Eye (tissue), 1 donor: Measurements from ENCODE around the gene SMYD3.
A peak's percentile ranks its signal among the peaks of the same experiment; 100 is the strongest.
"Not testable (repeated sequence)": the region's sequence is repeated elsewhere in the genome, so short reads cannot be mapped to it uniquely, and the experiment has no call there.

ENCODE experiments used
- DNase-seq: peaks from one replicate; pipeline ENCODE4 v3.0.0-alpha.2; 2015

The SMYD3 gene

DNA sequence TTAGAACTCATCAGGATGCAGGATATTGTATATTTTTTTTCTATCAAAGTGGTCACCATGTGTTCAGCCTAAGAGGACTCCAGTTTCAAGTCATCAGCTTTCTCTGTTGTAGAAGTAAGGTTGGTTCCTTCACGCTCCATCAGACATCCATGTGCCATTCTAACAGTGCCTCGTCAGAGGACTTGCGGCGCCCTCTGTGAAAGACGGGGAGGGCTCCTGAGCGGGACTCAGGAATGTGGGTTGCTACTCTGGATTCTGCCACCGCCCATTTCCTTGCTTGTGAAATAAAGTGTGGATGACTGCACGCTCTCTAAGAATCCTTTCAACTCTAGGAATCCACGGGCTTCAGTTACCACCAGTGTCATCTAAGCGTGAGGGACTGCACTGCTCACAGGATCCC lies 758.8 kb downstream of the SMYD3 start:
- DNase-seq: peak; percentile 85

DNA sequence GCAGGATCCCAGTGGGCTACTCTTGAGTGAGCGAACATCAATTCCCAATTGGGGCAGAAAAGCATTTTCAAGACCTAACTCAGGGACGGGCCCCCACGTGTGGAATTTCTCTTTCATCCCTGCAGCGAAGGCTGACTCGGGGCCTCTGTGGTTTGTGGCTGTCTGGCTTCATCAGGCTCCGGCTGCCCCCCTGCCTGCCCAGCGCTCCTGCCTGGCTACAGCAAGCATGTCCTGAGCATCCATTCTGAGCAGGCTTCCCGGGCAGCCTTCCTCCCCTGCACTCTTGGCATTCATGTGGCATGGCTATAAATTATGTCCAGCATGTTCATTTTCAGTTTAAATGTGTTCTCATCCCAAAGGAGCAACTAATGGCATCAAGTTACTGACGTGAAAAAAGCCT lies 764.2 kb downstream of the SMYD3 start:
- DNase-seq: peak; percentile 87

DNA sequence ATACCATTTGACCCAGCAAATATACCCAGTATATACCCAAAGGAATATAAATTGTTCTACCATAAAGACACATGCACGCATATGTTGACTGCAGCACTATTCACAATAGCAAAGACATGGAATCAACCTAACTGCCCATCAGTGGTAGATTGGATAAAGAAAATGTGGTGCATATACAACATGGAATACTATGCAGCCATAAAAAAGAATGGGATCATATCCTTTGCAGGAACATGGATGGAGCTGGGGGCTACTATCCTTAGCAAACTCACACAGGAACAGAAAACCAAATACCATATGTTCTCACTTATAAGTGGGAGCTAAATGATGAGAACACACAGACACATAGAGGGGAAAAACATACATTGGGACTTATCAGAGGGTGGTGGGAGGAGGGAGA lies 766.7 kb downstream of the SMYD3 start:
- DNase-seq: not testable (repeated sequence)

DNA sequence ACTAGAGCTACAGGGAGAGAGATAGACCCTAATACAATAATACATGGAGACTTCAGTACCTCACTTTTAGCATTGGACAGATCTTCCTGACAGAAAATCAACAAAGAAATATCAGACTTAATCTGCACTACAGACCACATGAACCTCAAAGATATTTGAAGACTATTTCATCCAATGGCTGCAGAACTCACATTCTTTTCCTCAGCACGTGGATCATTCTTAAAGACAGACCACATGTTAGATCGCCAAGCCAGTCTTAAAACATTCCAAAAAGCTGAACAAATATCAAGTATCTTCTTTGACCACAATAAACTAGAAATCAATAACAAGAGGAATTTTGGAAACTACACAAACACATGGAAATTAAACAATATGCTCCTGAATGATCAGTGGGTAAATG lies 776.3 kb downstream of the SMYD3 start:
- DNase-seq: no peak

DNA sequence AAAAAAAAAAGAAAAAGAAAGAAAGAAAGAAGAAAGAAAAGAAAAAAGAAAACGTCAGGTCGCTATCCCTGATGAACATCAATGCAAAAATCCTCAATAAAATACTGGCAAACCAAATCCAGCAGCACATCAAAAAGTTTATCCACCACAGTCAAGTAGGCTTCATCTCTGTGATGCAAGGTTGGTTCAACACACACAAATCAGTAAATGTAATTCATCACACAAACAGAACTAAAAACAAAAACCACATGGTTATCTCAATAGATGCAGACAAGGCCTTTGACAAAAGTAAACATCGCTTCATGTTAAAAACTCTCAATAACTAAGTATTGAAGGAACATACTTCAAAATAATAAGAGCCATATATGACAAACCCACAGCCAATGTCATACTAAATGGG lies 779.0 kb downstream of the SMYD3 start:
- DNase-seq: not testable (repeated sequence)

DNA sequence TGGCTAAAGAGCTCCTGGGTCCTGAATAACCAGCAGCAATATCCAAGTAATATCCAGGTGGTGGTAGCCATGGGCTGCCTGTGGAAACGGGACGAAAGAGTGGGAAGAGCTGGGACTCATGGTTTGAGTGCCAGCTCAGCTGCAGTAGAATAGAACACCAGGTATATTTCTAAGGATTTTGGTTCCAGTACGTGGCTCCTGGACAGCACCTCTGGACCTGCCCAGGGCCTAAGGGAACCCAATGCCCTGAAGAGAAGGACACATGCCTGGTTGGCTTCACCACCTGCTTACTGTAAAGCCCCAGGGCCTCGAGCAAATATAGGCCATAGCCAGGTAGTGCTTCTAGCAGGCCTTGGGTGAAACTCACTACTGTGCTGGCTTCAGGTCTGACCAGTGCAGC lies 785.6 kb downstream of the SMYD3 start:
- DNase-seq: no peak

DNA sequence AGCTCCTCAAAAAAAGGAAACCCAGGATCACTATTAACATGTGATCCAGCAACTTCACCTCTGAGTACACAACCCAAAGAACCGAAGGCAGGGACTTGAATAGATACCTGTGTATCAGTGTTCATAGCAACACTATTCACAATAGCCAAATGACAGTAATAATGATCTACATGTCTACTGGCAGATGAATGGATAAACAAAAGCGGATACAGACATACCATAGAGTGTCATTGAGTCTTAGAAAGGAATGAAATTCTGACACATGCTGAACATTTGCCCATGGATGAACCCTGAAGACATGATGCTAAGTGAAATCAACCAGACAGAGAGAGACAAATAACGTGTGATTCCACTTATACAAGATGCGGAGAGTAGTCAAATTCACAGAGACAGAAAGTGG lies 788.1 kb downstream of the SMYD3 start:
- no peak for DNase-seq

DNA sequence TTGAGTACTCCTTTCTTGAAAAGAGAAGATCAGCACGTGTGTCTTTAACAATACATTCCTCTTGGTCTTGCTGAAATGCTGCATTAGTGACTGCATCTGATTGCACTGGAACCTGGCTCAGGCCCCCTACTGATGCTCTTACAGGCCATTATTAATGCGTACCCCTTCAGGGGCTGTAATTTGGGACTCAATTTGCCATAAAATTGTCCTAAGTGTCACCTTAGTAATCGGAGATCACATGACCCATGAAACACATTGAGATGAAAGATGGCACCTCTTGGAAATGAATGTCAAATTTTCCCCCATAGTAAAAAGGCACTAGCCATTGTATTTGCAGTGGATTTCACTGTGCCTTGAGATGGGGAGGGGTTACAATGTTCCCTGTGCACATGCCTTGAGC lies 789.0 kb downstream of the SMYD3 start:
- no peak for DNase-seq

DNA sequence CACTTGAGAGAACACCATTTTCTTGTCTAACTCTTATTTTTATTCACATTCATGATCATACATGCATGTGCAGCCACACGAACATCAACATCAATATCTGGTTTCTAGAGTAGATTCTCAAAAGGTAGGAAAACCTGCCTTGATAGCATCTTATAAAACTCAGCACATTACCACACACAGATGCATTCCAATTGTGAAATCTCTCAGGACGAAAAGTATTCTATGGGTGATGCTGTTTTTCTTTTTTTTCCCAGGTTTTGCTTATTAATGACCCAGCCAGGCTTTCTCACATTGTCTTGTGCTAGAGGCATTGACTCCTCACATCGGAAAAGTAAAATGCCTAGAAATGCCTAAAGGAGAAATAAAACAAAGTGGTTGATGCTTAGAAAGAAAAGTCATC lies 789.5 kb downstream of the SMYD3 start:
- DNase-seq: no peak

DNA sequence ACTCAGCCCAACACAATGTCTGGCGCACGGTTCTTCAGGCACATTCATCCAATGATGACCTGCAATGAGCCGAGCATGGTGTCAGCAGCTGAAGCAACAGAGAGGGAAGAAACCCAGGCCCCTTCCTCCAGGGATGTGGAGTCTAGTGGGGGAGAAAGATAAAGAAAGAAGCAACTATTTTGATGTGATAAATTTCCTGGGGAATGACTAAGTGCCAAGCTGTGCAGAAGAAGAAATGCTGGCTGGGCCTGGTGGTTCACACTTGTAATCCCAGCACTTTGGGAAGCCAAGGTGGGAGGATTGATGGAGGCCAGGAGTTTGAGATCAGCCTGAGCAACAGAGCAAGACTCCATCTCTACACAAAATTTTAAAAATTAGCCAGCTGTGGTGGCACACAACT lies 790.5 kb downstream of the SMYD3 start:
- DNase-seq: no peak

DNA sequence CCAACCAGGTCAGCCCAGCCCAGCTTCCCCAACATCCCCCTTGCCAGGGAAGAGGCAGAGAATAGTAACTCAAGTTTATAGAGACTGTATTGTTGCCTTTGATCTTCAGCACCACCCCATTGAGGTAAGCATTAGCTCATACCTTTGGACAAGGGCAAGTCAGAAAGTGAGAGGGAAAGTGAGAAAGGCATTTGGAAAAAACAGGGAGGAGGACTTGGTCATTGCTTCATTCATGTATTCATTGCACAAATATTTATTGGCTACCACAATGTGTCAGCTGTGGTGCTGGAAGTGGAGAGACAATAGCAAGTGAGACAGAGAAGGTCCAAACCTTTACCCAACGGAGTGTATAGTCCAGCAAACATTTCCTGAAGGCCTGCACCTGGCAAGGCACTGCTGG lies 791.1 kb downstream of the SMYD3 start:
- DNase-seq: no peak

DNA sequence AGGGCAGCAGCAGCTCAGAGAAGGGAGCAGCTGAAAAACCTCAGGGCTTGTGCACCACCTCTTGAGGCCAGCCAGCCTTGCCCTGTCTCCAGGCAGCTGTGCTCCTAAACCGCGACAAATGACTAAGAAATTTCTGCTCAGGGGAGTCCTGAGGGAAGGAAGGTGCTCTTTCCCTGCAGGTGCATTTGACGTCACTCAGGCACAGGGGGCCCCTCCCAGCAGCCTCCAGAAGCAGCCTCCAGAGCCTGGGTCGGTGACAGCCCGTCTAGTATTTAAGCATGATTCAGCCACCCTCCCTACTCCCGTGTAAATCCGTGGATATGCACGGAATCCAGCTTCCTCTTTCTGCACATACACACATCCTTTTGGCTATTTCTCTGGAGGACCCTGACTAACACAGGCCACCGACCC lies 791.8 kb downstream of the SMYD3 start:
- no peak for DNase-seq

DNA sequence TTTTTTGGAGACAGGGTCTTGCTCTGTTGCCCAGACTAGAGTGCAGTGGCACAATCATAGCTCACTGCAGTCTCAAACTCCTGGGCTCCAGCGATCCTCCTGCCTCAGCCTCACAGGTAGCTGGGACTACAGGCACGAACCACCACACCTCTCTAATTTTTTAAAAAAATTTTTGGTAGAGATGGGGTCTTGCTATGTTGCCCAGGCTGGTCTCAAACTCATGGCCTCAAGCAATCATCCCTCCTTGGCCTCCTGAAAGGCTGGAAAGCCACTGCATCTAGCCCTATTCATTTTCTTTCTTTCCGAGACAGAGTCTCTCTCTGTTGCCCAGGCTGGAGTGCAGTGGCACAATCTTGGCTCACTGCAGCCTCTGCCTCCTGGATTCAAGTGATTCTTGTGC lies 793.1 kb downstream of the SMYD3 start:
- DNase-seq: not testable (repeated sequence)

DNA sequence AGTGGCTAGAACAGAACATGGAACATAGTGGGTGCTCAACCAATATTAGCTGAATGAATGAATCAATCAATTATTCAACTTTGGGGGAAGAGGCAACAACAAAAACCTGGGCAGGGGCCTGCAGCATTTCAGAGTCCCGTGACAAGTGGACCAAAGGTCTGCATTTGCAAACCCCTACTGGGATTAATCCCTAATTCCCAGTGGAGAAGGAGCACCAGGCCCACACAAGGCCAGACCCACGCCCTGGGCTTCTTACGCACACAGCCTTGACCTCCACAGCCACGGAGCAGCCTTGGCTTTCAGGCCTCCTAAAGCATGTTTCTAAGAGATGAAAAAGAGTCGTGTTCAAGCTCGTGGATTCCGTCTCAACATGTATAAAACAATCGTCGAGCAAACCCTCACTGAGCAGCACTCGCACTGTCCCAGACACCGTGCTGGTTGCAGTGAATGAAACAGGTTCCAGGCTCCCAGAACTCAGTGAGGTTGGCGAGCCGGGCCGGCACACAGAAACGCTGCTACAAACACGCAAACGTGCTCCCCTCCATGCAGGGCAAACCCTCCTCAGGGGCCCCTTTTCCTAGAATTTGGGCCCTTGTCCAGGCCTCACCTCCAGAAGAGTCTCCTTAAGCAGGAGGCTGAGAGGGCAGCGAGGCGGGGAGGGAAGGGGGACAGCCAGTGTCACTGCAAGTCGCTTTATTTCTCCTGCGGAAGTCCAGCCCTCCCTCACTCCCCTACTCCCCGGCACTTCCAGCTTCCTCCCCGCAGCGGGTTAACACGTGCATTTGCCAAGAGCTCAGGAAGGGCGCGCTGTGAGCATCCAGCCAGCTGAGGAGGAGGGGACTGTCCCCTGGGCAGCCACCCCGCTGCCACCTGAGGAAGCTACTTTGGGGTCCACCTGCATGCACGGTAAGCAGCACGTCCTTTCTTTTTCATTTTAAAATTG lies 795.8 kb downstream of the SMYD3 start:
- no peak for DNase-seq

DNA sequence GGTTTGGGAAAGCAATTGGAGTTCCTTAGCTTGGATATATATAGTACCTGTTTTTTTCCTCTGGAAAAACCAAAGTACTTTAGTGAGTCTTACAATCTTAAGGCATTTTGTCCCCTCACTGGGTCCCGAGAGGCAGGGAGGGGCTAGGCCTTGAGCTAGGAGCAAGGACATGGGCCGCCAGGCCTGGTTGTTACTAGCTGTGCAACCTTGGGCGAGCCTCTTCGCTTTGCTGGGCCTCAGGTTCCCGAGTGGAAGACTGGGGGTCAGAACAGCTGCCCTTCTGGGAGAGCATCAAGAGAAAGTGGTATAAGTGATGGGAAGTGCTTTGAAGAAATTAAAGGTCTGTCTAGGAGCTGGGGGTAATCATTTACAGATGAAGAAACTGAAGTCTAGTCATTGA lies 799.1 kb downstream of the SMYD3 start:
- DNase-seq: no peak

DNA sequence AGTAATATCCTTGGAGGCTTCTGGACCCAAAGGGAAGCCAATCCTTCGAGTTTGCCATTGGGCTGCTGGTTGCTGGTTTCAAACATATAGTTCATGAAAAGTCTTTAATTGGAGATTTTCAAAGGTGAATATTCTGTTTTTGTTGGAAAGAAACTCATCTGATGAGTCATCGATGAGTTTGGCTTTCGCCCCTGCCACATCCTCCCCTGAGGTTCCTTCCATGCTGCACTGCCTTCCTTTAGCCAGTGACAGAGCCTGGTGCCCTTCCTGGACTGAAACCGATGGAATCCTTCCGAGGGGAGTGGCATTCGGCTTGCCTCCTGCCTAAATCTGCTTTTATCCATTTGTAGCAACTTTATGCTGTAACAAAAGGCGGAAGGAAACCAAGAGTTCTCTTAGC lies 802.3 kb downstream of the SMYD3 start:
- no peak for DNase-seq

DNA sequence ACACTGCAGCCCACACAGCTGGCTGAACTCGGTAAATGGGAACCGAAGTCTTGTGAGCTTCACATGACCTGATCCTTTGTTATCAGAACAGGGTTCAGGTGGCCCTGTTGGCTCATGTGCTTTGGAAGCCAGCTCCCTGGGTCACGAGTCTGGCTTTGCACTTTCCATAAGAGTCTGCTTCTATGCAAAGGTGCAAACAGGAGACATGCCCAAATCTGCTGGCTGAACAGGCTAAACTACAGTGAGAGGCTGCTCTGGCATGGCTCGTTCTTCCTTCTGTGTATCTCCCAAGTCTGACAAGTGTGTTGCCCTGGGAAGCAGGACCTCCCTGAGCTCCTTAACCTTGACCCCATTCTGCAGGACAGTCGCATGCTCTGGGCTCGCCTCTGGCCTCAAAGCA lies 802.7 kb downstream of the SMYD3 start:
- no peak for DNase-seq

DNA sequence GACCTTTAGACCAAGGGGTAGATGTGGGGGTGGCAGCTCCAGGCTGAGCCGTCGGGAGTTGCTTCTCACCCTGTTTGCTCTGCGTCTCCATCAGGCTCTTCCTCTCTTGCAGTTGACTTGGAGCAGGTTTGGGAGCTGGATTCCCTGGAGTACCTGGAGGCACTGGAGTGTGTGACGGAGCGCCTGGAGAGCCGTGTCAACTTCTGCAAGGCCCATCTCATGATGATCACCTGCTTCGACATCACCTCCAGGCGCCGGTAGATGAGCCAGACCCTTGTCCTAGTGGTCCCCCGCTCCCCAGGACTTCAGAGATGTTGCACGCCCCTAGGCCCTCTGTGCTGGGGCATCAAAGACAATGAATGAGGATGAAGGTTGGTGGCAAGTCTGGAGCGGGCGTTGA lies 804.7 kb downstream of the SMYD3 start:
- DNase-seq: no peak

DNA sequence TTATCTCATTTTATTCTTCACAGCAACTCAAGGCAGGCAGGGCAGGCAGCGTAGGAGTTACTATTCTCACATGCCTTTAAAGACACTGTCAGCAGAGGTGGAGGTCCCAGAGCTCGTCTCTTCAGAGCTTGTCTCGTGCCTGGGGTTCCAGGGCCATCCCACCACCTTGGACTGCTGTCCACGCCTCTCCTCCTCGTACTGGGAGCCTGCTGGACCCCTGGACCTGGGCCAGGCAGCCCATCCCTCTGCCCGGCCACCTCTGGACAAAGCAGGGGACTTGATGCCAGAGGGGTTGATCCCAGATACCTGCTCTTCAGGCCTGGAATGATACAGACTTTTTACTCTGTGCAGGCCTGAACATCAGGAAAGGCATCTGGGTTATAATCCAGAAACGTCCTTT lies 805.4 kb downstream of the SMYD3 start:
- no peak for DNase-seq

DNA sequence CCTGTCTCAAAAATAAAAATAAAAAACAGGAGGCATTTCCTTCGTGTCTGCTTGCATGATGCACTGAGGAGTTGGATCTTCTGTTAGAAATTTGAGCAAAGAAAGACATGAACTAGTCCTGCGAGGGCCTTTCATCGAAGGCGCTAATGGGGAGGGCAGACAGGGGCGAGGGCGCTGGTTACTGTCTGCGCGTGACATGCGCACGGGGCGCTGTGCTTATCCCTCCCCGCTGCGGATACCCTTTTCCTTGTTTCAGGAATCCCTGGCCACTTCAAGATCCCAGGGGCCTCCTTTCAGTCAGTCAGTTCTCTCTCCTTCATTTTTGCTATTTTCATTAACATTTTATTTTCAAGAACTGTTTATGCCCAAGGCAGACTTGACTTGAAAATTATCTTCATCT lies 806.4 kb downstream of the SMYD3 start:
- DNase-seq: no peak
